GM23338 (cell line): ENCODE data around the gene ZNF148. TPM values are rescaled to one million over a fixed set of nuclear protein-coding genes. Genes with fewer than 3 reads are reported as not detected.

Experiments used
- ATAC-seq: fragments of 200-7000 bp; cut with Tn5 transposase; 3 replicates; pipeline ENCODE4 v1.9.1; 2020
- DNase-seq: peaks from one replicate; pipeline ENCODE4 v3.0.0-alpha.2; 2015; ENCODE audit warnings: low spot score
- H2AFZ ChIP-seq: fragments of 200-600 bp; sonication (generic); 2 replicates; pipeline ENCODE4 v1.8.0; 2016; ENCODE audit warnings: antibody characterized with exemption, mild to moderate bottlenecking, moderate library complexity
- H3F3A ChIP-seq: fragments of 200-600 bp; sonication (generic); replicated peaks from 2 replicates; pipeline ENCODE4 v1.8.0; 2017; ENCODE audit warnings: antibody characterized with exemption, mixed run types, low read depth
- H3K27ac ChIP-seq: fragments of 200-600 bp; sonication (generic); 2 replicates; pipeline ENCODE4 v1.6.1; 2016; ENCODE audit warnings: low read depth
- H3K27me3 ChIP-seq: fragments of 200-600 bp; sonication (generic); 2 replicates; pipeline ENCODE4 v1.8.0; 2016; ENCODE audit warnings: mild to moderate bottlenecking, mixed run types, moderate library complexity; ENCODE audit not compliant: insufficient read depth
- H3K36me3 ChIP-seq: fragments of 200-600 bp; sonication (generic); 2 replicates; pipeline ENCODE4 v1.8.0; 2016; ENCODE audit warnings: mild to moderate bottlenecking; ENCODE audit not compliant: insufficient read depth
- H3K4me1 ChIP-seq: fragments of 200-600 bp; sonication (generic); 2 replicates; pipeline ENCODE4 v1.8.0; 2016; ENCODE audit warnings: mild to moderate bottlenecking, moderate library complexity; ENCODE audit not compliant: insufficient read depth
- H3K4me2 ChIP-seq: fragments of 200-600 bp; sonication (generic); 2 replicates; pipeline ENCODE4 v1.7.1; 2017; ENCODE audit warnings: mixed run types
- H3K4me3 ChIP-seq: fragments of 200-600 bp; sonication (generic); 2 replicates; pipeline ENCODE4 v1.6.1; 2016; ENCODE audit warnings: mixed run types
- H3K79me2 ChIP-seq: fragments of 200-600 bp; sonication (generic); replicated peaks from 2 replicates; pipeline ENCODE4 v1.8.0; 2017; ENCODE audit warnings: mild to moderate bottlenecking; ENCODE audit not compliant: insufficient read depth
- H3K9me2 ChIP-seq: fragments of 200-600 bp; sonication (generic); 2 replicates; pipeline ENCODE4 v1.8.0; 2017; ENCODE audit not compliant: insufficient read depth
- H4K20me1 ChIP-seq: fragments of 200-600 bp; sonication (generic); replicated peaks from 2 replicates; pipeline ENCODE4 v1.8.0; 2017; ENCODE audit warnings: mild to moderate bottlenecking; ENCODE audit not compliant: insufficient read depth
- H3K27ac Mint-ChIP-seq: 2 replicates; pipeline ENCODE4 v1.8.0; 2020; ENCODE audit warnings: inconsistent platforms, mild to moderate bottlenecking, moderate library complexity, mixed read lengths
- H3K27me3 Mint-ChIP-seq: 3 replicates; pipeline ENCODE4 v1.8.0; 2022; ENCODE audit warnings: low read depth, mild to moderate bottlenecking, moderate library complexity, mixed read lengths, inconsistent platforms; ENCODE audit not compliant: insufficient read depth, poor library complexity
- H3K36me3 Mint-ChIP-seq: 3 replicates; pipeline ENCODE4 v1.8.0; 2021; ENCODE audit warnings: low read depth, mild to moderate bottlenecking, inconsistent platforms, moderate library complexity, mixed read lengths
- H3K4me1 Mint-ChIP-seq: 3 replicates; pipeline ENCODE4 v1.8.0; 2020; ENCODE audit warnings: mild to moderate bottlenecking, inconsistent platforms, mixed read lengths
- H3K4me3 Mint-ChIP-seq: 3 replicates; pipeline ENCODE4 v1.8.0; 2021; ENCODE audit warnings: moderate library complexity, mild to moderate bottlenecking, inconsistent platforms, mixed read lengths
- H3K9me3 Mint-ChIP-seq: 3 replicates; pipeline ENCODE4 v1.8.0; 2020; ENCODE audit warnings: moderate library complexity, mild to moderate bottlenecking, inconsistent platforms, mixed read lengths
- CREB1 ChIP-seq: fragments of 250-450 bp; sonication (Bioruptor Pico); IDR thresholded peaks from 2 replicates; pipeline ENCODE4 v1.5.0; 2020; ENCODE audit warnings: low read depth, mild to moderate bottlenecking, moderate library complexity
- CTCF ChIP-seq, 2 experiments: fragments of 200-600 bp in 1 of 2; sonication (generic) in 1 of 2; conservative IDR thresholded peaks; 2 replicates each; pipeline versions ENCODE4 v1.5.1 to v1.6.1; 2016 to 2017; ENCODE audit warnings: antibody characterized with exemption in 2 of 2, low read depth in 2 of 2, mild to moderate bottlenecking in 2 of 2, moderate library complexity in 1 of 2
- ETS1 ChIP-seq: IDR thresholded peaks from 2 replicates; pipeline ENCODE4 v1.6.1; 2016; ENCODE audit warnings: antibody characterized with exemption
- EZH2 ChIP-seq: fragments of 200-600 bp; sonication (generic); IDR thresholded peaks from one replicate; pipeline ENCODE4 v1.8.0; 2017; ENCODE audit warnings: antibody characterized with exemption, mild to moderate bottlenecking, low read depth; ENCODE audit not compliant: unreplicated experiment
- EZH2phosphoT487 ChIP-seq: fragments of 200-600 bp; sonication (generic); IDR thresholded peaks from one replicate; pipeline ENCODE4 v1.8.1; 2018; ENCODE audit warnings: antibody characterized with exemption; ENCODE audit not compliant: unreplicated experiment
- JUNB ChIP-seq: IDR thresholded peaks from one replicate; pipeline ENCODE4 v1.6.1; 2016; ENCODE audit warnings: antibody characterized with exemption; ENCODE audit not compliant: unreplicated experiment
- NANOG ChIP-seq: IDR thresholded peaks from 2 replicates; pipeline ENCODE4 v1.6.1; 2016; ENCODE audit warnings: antibody characterized with exemption, borderline replicate concordance
- POLR2AphosphoS5 ChIP-seq: IDR thresholded peaks from 2 replicates; pipeline ENCODE4 v1.6.1; 2016; ENCODE audit warnings: antibody characterized with exemption, low read depth
- REST ChIP-seq: IDR thresholded peaks from one replicate; pipeline ENCODE4 v1.6.1; 2018; ENCODE audit warnings: antibody characterized with exemption; ENCODE audit not compliant: unreplicated experiment
- STAT1 ChIP-seq: IDR thresholded peaks from one replicate; pipeline ENCODE4 v1.6.1; 2016; ENCODE audit warnings: antibody characterized with exemption; ENCODE audit not compliant: unreplicated experiment
- ZNF114 ChIP-seq: fragments of 250-450 bp; sonication (Bioruptor Pico); IDR thresholded peaks from 2 replicates; pipeline ENCODE4 v1.5.0; 2020; ENCODE audit warnings: mild to moderate bottlenecking, moderate library complexity
- ZNF331 ChIP-seq: fragments of 250-450 bp; sonication (Bioruptor Pico); IDR thresholded peaks from 2 replicates; pipeline ENCODE4 v1.5.0; 2020; ENCODE audit warnings: low read depth, mild to moderate bottlenecking, moderate library complexity
- ZNF462 ChIP-seq: fragments of 250-450 bp; sonication (Bioruptor Pico); IDR thresholded peaks from 2 replicates; pipeline ENCODE4 v1.5.0; 2020; ENCODE audit warnings: mild to moderate bottlenecking, moderate library complexity
- polyA plus RNA-seq: library from polyadenylated mRNA; unstranded; fragments of >200 nt; fragmentation: Nextera tagmentation; extraction: Ambion mirVana; gene quantifications from 2 replicates; pipeline ENCODE4 v1.2.1, GENCODE V29; 2016
- total RNA-seq: library from RNA; depleted of rRNA; stranded (reverse); fragments of >200 nt; shearing (Covaris generic); gene quantifications from 2 replicates; pipeline ENCODE4 v1.2.3, GENCODE V29; 2014

The ZNF148 gene
- total and polyA plus RNA-seq, 2 experiments from 2014 or later, result 13.9 to 16.9 TPM

- Histone ChIP-seq H3K36me3 (no peaks in the 10 kb centered on the region), H3K79me2 (no peaks in the 10 kb centered on the region), H3K27ac (no peak overlapping the region), H4K20me1 (no peaks in the 10 kb centered on the region), H3K4me2 (no peak overlapping the region), H3K4me3 (no peak overlapping the region), H2AFZ (no peak overlapping the region), H3K4me1 (no peaks in the 10 kb centered on the region), H3K27me3 (no peaks in the 10 kb centered on the region), H3F3A (no peaks in the 10 kb centered on the region), H3K9me2 (no peaks in the 10 kb centered on the region)
- Mint-ChIP-seq H3K4me1 (no peaks in the 10 kb centered on the region; the same call in 2 of the 3 replicates), H3K4me3 (no peak overlapping the region), H3K36me3 (no peaks in the 10 kb centered on the region), H3K27me3 (no peaks in the 10 kb centered on the region), H3K27ac (no peak overlapping the region), H3K9me3 (no peaks in the 10 kb centered on the region)
- ATAC-seq, result no peak
- TF ChIP-seq JUNB (no peak), CTCF (conservative IDR thresholded peaks at IDR 0.05; ENCODE audit: low read depth in 2 of 2) (no peak), STAT1 (no peak), CREB1 (CRISPR knock-in tag) (no peak), ZNF462 (CRISPR knock-in tag) (no peak), EZH2 (no peak), REST (no peak), NANOG (no peak), ZNF114 (CRISPR knock-in tag) (no peak), EZH2phosphoT487 (no peak), ETS1 (no peak), POLR2AphosphoS5 (no peak), ZNF331 (CRISPR knock-in tag) (no peak)
- DNase-seq, result no peak
Measured at GRCh38 chr3:125418306-125418705, 43.2 kb upstream of the ZNF148 start.
